Activated CD4-positive, CD25-positive, alpha-beta regulatory T cell treated with anti-CD3 and anti-CD28 coated beads, Interleukin-2, amount 50 U/mL, for 16 hours (primary cell): Measurements from ENCODE around the gene IFNAR2.
"Not testable (repeated sequence)": the region's sequence is repeated elsewhere in the genome, so short reads cannot be mapped to it uniquely, and the experiment has no call there.

Source experiments
- DNase-seq: peaks from one replicate; pipeline ENCODE4 v3.0.0-alpha.2; 2020; ENCODE audit warnings: low read depth, low spot score

The IFNAR2 gene

GRCh38 chr21:33214056-33214455 lies 15.7 kb upstream of the IFNAR2 start:
- no peak for DNase-seq

DNA sequence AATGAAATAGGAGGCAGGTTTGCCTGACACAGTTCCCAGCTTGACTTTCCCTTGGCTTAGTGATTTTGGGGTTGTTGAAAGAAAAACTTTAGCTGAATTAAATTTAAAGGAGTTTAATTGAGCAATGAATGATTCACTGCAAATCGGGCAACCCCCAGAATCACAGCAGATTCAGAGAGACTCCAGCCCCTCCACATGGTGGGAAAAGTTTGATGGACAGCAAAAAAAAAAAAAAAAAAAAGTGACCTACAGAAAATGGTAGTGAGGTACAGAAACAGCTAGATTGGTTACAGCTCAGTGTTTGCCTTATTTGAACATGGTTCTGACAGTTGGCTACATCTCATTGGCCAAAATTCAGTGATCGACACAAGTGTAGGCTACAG lies 12.6 kb upstream of the IFNAR2 start:
- DNase-seq, result no peak

GRCh38 chr21:33219300-33219699 lies 10.4 kb upstream of the IFNAR2 start:
- no peak for DNase-seq

GRCh38 chr21:33219954-33220353 lies 9.8 kb upstream of the IFNAR2 start:
- no peak for DNase-seq

DNA sequence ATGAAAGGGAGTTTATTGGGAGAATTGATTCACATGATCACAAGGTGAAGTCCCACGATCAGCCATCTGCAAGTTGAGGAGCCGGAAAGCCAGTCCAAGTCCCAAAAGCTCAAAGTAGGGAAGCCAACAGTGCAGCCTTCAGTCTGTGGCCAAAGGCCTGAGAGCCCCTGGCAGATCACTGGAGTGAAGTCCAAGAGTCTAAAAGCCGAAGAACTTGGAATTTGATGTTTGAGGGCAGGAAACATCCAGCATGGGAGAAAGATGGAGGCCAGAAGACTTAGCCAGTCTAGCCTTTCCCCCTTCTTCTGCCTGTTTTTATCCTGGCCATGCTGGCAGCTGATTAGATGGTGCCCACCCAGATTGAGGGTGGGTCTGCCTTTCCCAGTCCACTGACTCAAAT lies 4.4 kb upstream of the IFNAR2 start:
- DNase-seq, result not testable (repeated sequence)

- no peak for DNase-seq
Measured at GRCh38 chr21:33228455-33228854, 1.3 kb upstream of the IFNAR2 start.

DNA sequence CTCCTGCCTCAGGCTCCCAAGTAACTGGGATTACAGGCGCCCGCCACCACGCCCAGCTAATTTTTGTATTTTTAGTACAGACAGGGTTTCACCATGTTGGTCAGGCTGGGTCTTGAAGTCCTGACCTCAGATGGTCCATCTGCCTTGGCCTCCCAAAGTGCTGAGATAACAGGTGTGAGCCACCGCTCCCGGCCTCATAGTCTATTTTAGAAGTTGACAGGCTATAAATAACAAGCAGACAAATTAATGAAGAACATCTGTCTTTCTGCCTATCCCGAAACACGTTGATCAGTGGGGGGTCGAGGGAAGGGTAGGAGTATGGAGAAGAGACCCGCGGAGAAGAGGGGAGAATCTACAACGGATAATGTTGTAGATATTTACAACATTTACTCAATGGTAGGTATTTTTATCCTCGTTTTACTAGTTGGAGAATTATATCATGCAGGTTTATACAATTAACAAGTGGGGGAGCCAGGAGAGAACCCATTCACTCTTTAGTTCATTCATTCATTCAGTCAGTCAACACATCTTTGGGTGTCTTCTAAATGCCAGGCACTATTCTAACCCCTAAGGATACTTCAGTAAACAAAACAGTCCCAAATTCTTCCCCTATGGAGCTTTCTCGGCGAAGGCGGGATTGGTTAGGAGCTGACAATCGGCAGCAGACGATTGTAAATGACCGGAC lies 497 bp upstream of the IFNAR2 start:
- no peak for DNase-seq

GRCh38 chr21:33230545-33231324 lies 997 bp downstream of the IFNAR2 start:
- no peak for DNase-seq

DNA sequence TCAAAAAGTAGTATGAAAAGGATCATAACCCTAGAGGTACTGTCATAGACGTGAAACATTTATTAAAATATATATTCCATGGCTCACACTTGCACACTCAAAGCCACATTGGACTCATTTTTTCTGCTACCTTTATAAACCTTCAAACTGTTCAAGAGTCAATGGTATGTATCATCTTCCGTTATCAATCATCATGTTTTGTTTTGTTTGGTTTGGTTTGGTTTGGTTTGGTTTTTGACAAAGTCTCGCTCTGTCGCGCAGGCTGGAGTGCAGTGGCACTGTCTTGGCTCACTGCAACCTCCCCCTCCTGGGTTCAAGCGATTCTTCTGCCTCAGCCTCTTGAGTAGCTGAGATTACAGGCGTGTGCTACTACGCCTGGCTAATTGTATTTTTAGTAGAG lies 1.8 kb downstream of the IFNAR2 start:
- DNase-seq, result no peak

DNA sequence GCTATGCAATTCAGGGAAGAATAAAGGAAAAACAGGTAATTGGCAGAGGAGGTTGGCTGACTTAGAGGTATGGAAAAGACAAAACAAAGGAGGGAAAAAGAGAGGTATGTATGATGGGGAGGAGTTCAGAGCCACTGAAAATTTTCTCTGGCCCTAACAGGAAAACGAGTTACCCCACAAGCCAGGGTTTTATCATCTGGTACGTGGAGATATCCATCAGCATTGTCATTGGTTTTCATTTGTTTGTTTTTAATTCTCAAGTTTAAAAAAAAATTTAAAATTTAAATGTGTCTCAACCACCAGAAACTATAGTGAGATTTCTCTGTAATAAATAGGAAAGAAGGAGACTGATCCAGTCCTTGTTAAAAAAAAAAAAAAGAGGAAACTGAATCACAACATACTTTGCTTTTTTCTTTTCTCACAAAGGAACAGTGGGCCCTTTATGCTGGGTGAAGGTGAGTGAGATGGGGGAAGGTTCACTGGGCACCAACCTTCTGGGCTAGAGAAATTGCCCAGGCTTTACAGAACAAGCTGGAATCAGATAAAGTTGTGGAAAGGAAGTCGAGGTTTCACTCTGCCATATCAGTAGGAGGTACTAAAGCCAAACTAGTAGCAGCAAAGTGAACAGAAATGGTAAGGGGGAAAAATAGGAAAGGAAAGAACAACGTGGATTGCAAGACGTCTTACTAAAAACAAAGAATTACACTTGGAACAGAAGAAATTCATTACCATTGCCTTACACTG lies 2.7 kb downstream of the IFNAR2 start:
- no peak for DNase-seq

GRCh38 chr21:33234635-33235520 lies 5.1 kb downstream of the IFNAR2 start:
- DNase-seq, result no peak

DNA sequence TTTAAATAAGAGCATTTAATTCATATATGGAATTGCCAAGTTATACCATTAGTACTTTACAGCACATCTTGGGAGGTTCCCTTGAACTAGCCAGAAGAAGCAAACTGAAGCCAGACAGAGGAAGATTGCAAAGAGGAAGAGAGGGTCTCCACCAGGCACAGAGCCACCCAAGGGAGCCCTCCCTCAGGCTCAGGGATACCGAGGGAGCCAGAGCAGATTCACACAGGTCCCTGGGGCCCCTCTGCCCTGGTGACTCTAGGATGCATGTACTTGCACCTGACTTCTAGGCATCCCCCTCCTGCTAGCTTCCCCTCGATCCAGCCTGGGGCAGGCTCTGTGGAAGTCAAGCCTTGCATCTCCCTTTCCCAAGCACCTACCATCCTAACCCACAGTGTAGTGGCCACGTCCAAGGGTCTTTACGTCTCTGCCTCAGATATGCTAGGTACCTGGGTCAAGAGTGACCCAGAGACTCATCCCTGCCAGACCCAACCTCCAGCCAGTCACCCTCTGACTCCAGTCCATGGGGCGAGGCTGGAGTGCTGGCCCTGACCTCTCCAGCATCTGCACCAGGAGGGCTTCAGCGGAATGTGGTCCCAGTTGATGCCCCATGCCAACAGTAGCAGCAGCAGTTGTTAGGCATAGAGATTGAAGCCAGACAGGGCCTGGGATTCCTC lies 6.4 kb downstream of the IFNAR2 start:
- no peak for DNase-seq

- no peak for DNase-seq
Measured at GRCh38 chr21:33236766-33237165, 7.0 kb downstream of the IFNAR2 start.

DNA sequence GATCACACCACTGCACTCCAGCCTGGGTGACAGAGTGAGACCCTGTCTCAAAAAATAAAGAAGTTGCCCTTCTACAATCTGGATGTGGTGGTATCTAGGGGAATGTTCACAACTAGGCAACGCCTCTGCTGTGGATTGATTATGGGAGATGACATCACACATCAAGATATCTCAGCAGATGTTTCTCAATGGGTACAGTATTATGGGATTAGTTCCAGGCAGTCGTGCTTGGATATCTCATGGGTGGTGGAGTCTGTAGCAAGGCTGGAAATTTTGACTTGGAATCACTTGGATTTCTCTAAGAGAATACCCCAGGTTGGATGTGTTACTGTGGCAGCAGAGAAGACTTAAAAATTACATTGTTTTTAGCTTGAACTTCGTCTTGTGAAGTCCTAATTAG lies 7.7 kb downstream of the IFNAR2 start:
- no peak for DNase-seq

- no peak for DNase-seq
Measured at GRCh38 chr21:33238146-33238545, 8.4 kb downstream of the IFNAR2 start.

DNA sequence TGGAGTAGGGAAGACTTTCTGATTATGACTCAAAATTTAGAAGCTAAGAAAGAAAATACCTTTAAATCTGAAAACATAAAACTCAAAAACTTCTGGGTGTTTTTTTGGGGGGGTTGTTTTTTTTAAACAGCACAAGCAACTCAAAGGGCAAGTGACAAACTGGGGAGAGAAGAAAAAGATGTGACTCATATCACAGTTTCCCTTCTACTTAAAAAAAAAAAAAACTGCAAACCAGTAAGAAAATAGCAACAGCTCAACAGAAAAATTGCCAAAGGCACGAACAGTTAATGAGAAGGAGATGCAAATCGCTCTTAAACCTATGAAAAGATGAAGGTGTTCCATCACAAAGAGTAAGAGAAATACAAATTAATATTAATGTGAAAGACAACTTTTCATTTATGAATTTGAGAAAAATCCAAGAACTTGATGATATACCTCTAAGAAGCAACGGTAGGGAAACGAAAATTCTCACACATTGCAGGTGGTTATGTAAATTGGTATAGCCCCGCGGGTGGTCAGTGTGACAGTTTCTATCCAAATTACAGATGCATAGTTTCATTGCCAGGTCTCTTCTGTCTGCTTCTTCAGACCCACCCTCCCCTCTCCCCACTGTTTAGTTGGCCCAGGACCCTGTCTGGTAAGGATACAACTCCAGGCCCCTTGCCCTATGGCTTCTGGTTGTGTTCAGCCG lies 9.0 kb downstream of the IFNAR2 start:
- no peak for DNase-seq

DNA sequence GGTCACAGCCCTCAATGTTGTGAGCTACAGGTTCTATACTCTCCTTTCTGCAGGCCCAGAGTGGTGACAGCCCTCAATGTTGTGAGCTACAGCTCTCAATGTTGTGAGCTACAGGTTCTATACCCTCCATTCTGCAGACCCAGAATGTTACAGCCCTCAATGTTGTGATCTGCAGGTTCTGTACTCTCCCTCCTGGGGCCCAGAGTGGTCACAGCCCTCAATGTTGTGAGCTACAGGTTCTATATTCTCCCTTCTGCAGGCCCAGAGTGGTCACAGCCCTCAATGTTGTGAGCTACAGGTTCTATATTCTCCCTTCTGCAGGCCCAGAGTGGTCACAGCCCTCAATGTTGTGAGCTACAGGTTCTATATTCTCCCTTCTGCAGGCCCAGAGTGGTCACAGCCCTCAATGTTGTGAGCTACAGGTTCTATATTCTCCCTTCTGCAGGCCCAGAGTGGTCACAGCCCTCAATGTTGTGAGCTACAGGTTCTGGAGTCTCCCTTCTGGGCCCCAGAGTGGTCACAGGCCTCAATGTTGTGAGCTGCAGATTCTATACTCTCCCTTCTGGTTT lies 9.9 kb downstream of the IFNAR2 start:
- DNase-seq, result not testable (repeated sequence)

GRCh38 chr21:33240404-33240803 lies 10.7 kb downstream of the IFNAR2 start:
- no peak for DNase-seq

DNA sequence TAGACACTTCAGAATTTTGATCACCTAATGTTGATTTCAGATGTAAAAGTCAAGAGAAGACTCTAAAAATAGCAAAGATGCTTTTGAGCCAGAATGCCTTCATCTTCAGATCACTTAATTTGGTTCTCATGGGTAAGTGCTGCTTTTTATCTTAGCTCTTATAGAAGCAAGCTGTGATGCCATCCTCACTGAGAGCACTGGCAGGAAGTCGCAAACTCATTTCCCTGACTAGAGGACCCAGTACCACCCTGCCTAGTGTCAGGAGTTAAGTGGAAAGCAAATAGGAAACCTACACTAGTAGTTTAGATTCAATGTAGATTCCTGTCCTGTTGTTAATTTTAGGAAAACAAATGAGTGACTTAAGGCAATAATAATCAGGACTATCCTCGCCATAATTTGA lies 12.1 kb downstream of the IFNAR2 start:
- no peak for DNase-seq

- DNase-seq, result not testable (repeated sequence)
Measured at GRCh38 chr21:33242846-33243245, 13.1 kb downstream of the IFNAR2 start.
